ENCODE data around the gene TMEM220. TPM values are rescaled to one million over a fixed set of nuclear protein-coding genes. Genes with fewer than 3 reads are reported as not detected.

TMEM220 gene
- total RNA-seq, 2 donors from 2014 or later: 7.0 to 7.5 TPM

GRCh38 chr17:10769840-10770239, 40.0 kb upstream of the TMEM220 start:
- TF ChIP-seq CTCF (IDR thresholded peaks at IDR 0.05): no peak
- no peaks in the 10 kb centered on the region for H3K36me3 ChIP-seq
- no peaks in the 10 kb centered on the region for H3K4me1 ChIP-seq (ENCODE audit: control insufficient read depth in 1 of 2, low read depth in 2 of 2)
- ATAC-seq (ENCODE audit: insufficient number of reproducible peaks, low FRiP score, low read depth) (no peak), DNase-seq (ENCODE audit: low spot score) (no peak)
- no peak overlapping the region for H3K27ac ChIP-seq
- H3K4me3 ChIP-seq: no peak overlapping the region
- no peaks in the 10 kb centered on the region for H3K27me3 ChIP-seq (replicated peaks; ENCODE audit: insufficient read depth)
- peaks cover 5% of the 10 kb centered on the region for H3K9me3 ChIP-seq

GRCh38 chr17:10768750-10769251, 39.0 kb upstream of the TMEM220 start:
- H3K9me3 ChIP-seq: peaks cover 5% of the 10 kb centered on the region
- H3K4me1 ChIP-seq (ENCODE audit: control insufficient read depth in 1 of 2, low read depth in 2 of 2): no peaks in the 10 kb centered on the region
- DNase-seq (ENCODE audit: low spot score): no peak
- no peak for ATAC-seq (ENCODE audit: insufficient number of reproducible peaks, low FRiP score, low read depth)
- TF ChIP-seq CTCF (IDR thresholded peaks at IDR 0.05): no peak
- no peaks in the 10 kb centered on the region for H3K36me3 ChIP-seq
- H3K4me3 ChIP-seq: no peak overlapping the region
- H3K27ac ChIP-seq: no peak overlapping the region
- no peaks in the 10 kb centered on the region for H3K27me3 ChIP-seq (replicated peaks; ENCODE audit: insufficient read depth)

GRCh38 chr17:10767232-10767631, 37.4 kb upstream of the TMEM220 start:
- no peaks in the 10 kb centered on the region for H3K27me3 ChIP-seq (replicated peaks; ENCODE audit: insufficient read depth)
- H3K27ac ChIP-seq: no peak overlapping the region
- DNase-seq (ENCODE audit: low spot score): no peak
- no peak for TF ChIP-seq CTCF (IDR thresholded peaks at IDR 0.05)
- H3K36me3 ChIP-seq: no peaks in the 10 kb centered on the region
- no peak overlapping the region for H3K4me3 ChIP-seq
- no peak for ATAC-seq (ENCODE audit: insufficient number of reproducible peaks, low FRiP score, low read depth)
- H3K4me1 ChIP-seq (ENCODE audit: control insufficient read depth in 1 of 2, low read depth in 2 of 2): no peaks in the 10 kb centered on the region
- H3K9me3 ChIP-seq: peaks cover 1% of the 10 kb centered on the region

GRCh38 chr17:10762037-10762436, 32.2 kb upstream of the TMEM220 start:
- TF ChIP-seq CTCF (IDR thresholded peaks at IDR 0.05): no peak
- ATAC-seq (ENCODE audit: insufficient number of reproducible peaks, low FRiP score, low read depth) (no peak), DNase-seq (ENCODE audit: low spot score) (no peak)
- H3K27ac ChIP-seq: no peak overlapping the region
- no peaks in the 10 kb centered on the region for H3K4me1 ChIP-seq (ENCODE audit: control insufficient read depth in 1 of 2, low read depth in 2 of 2)
- no peak overlapping the region for H3K4me3 ChIP-seq
- no peaks in the 10 kb centered on the region for H3K27me3 ChIP-seq (replicated peaks; ENCODE audit: insufficient read depth)
- H3K36me3 ChIP-seq: no peaks in the 10 kb centered on the region
- H3K9me3 ChIP-seq: no peaks in the 10 kb centered on the region

- H3K36me3 ChIP-seq: no peaks in the 10 kb centered on the region
- H3K4me1 ChIP-seq (ENCODE audit: control insufficient read depth in 1 of 2, low read depth in 2 of 2): no peaks in the 10 kb centered on the region
- no peak overlapping the region for H3K27ac ChIP-seq
- ATAC-seq (ENCODE audit: insufficient number of reproducible peaks, low FRiP score, low read depth) (no peak), DNase-seq (ENCODE audit: low spot score) (no peak)
- H3K27me3 ChIP-seq (replicated peaks; ENCODE audit: insufficient read depth): no peaks in the 10 kb centered on the region
- no peaks in the 10 kb centered on the region for H3K9me3 ChIP-seq
- H3K4me3 ChIP-seq: no peak overlapping the region
- no peak for TF ChIP-seq CTCF (IDR thresholded peaks at IDR 0.05)
These were observed 31.5 kb upstream of the TMEM220 start for GRCh38 chr17:10761281-10761680.
